GM12878 (cell line): ENCODE results near the gene LMF1.

Experiments
- RCOR1 ChIP-seq: conservative IDR thresholded peaks from 2 replicates; pipeline ENCODE4 v1.6.1; 2012; ENCODE audit warnings: low read depth, low read length, improper control_type of control experiment
- TCF3 ChIP-seq: IDR thresholded peaks from 2 replicates; pipeline ENCODE4 v1.6.1; 2012; ENCODE audit warnings: low read depth, mild to moderate bottlenecking, low read length, borderline replicate concordance; ENCODE audit not compliant: insufficient read depth
- TF ChIP-seq, protein P1 (sequence below), 3 experiments: IDR thresholded peaks in 2 of 3; conservative IDR thresholded peaks in 1 of 3; 2 replicates each; pipeline ENCODE4 v1.5.1; 2011; ENCODE audit warnings: low read depth in 3 of 3, low read length in 3 of 3, mild to moderate bottlenecking in 3 of 3, control low read depth in 2 of 3, moderate library complexity in 2 of 3, inconsistent platforms in 1 of 3, mixed read lengths in 1 of 3; ENCODE audit not compliant: control insufficient read depth in 2 of 3, insufficient read depth in 1 of 3; ENCODE audit errors: extremely low read depth in 1 of 3

- TF ChIP-seq RCOR1 (no peak), TCF3 (no peak)
- TF ChIP-seq, protein P1, sequence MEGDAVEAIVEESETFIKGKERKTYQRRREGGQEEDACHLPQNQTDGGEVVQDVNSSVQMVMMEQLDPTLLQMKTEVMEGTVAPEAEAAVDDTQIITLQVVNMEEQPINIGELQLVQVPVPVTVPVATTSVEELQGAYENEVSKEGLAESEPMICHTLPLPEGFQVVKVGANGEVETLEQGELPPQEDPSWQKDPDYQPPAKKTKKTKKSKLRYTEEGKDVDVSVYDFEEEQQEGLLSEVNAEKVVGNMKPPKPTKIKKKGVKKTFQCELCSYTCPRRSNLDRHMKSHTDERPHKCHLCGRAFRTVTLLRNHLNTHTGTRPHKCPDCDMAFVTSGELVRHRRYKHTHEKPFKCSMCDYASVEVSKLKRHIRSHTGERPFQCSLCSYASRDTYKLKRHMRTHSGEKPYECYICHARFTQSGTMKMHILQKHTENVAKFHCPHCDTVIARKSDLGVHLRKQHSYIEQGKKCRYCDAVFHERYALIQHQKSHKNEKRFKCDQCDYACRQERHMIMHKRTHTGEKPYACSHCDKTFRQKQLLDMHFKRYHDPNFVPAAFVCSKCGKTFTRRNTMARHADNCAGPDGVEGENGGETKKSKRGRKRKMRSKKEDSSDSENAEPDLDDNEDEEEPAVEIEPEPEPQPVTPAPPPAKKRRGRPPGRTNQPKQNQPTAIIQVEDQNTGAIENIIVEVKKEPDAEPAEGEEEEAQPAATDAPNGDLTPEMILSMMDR (IDR thresholded peaks at IDR 0.05 in 2 of 3, conservative IDR thresholded peaks at IDR 0.05 in 1 of 3; ENCODE audit: control insufficient read depth in 2 of 3, extremely low read depth in 1 of 3, insufficient read depth in 1 of 3, low read depth in 3 of 3, low read length in 3 of 3) = no peak
Observed at GRCh38 chr16:968620-969019, 2.2 kb downstream of the LMF1 start.
